ENCODE data around the gene AHDC1.
"Not testable (repeated sequence)": the region's sequence is repeated elsewhere in the genome, so short reads cannot be mapped to it uniquely, and the experiment has no call there.

Gene AHDC1

DNA sequence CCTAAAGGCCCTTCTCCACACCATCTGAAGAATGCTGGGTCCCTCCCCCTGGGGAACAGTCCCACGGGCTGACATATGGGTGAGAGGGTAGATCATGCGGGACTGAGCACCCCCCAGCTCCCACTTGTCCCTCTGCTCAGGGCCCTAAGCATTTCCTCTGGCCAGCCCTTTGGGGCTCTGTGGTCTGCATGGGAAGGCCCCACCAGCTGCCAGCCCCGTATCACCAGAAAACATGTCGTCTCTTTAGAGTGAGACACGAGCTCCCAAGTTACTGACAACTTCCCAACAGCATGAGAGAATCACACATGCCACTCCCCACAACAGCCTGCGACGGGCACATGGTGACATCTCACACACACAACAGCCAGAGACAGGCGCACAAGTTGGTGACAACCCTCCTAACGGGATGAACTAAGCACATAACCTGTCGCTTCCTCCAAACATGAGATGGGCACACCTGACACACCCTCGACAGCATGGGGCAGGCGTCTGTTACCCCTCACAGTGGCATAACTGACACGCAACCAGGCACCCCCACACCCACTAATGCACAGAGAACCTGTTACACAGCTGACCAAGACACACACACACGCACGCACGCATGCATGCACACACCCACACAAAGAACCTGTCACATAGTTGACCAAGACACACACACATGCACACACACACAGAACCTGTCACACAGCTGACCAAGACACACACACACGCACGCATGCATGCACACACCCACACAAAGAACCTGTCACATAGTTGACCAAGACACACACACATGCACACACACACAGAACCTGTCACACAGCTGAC lies 41.2 kb downstream of the AHDC1 start:
- no peak for DNase-seq

- no peak for DNase-seq
Measured at GRCh38 chr1:27562021-27562420, 41.9 kb downstream of the AHDC1 start.

DNA sequence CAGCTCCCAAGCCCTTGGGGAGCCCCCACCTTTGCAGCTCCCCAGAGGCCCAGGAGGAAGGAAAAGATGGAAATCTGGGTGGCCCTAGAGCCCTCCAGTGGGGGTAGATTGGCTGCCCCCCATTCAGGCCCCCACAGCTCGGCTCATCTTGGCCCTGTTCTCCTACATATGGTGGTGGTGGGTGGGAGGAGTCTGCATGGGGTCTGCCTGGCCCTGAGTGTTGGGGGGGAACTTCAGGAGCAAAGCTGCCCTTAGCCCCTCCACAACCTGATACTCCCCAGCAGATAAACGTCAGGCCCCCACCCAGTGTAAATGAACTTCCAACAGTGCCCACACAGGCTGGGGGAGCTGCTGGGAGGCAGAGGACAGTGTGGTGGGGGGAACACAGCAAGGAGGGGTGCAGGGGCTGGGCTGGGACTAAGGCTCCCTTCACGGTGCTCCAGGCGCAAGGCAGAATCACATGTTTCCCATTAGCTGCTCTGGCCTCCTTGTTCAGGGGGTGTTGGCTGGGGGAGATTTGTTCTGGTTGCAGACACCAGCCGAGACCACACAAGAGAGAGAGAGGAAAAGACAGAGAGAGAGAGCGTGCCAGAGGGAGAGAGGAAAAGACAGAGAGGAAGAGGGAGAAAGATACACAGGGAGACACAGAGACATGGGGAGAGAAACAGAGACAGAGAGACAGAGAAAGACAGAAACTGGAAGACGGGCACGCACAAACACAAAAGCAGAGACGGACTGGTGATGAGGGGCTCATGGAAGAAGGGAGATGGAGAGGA lies 42.6 kb downstream of the AHDC1 start:
- no peak for DNase-seq

DNA sequence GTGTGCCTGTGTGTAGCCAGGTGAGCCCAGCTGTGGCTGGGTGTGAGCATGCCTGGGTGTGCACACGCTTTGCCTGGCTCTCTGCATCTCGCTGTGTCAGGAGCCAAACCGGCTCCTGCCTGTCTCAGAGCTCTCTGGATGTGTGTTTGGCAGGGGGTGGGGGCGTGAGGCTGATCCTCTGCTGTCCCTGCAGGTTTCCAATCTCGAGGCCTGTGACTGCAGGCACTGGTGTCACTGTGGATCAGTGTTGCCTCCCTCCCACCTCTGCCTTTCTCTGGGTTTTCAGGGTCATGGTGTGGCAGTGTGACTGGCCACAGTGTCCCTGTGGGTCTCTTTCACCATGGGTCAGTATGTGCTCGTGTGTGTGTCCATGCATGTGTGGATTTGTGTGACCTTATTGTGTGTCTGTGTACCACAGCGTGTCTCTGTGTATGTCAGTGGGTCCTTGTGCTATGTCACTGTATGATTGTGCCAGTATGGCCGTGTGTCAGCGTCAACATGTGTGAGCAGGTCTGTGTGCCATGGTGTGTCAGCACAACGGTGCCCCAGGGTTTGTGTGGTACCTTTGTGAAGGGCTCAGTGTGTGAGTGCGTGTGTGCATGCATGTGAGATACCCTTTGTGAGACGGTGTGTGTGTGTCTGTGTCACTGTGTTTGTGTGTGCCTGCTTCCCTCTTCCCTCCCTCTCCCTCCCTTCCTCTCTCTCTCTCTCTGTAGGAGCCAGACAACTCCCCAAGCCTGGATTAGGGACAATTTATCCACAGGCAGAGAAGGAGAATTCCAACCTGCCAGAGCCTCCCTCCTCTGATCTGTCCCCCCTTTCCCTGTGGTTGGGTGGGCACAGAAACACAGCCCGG lies 43.4 kb downstream of the AHDC1 start:
- DNase-seq: no peak

DNA sequence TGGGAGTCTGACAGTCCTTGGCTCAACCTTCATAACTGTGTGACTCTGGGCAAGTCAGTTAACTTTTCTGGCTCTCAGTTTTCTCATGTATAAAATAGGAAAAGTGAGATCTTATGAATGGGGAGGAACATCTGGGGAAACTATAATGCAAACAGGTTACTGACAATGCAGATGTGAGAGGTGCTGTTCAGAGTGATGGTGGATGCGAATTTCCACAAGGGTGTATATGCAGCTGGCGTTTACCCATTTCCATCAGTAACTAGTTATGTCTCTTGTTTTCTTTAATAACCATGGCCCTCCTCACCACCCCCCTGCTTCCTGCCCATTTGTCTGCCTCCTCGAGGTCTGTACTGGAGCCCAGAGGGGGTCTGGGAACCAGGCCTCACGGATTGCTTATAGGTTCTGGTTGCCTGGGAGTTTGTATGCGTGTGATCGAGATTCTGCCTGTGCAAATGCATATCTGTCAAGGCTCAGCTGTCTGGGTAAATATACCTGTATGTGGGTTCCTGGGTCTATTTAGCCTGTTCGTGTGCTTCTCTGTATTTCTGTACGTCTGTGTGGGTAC lies 44.4 kb downstream of the AHDC1 start:
- DNase-seq: no peak

DNA sequence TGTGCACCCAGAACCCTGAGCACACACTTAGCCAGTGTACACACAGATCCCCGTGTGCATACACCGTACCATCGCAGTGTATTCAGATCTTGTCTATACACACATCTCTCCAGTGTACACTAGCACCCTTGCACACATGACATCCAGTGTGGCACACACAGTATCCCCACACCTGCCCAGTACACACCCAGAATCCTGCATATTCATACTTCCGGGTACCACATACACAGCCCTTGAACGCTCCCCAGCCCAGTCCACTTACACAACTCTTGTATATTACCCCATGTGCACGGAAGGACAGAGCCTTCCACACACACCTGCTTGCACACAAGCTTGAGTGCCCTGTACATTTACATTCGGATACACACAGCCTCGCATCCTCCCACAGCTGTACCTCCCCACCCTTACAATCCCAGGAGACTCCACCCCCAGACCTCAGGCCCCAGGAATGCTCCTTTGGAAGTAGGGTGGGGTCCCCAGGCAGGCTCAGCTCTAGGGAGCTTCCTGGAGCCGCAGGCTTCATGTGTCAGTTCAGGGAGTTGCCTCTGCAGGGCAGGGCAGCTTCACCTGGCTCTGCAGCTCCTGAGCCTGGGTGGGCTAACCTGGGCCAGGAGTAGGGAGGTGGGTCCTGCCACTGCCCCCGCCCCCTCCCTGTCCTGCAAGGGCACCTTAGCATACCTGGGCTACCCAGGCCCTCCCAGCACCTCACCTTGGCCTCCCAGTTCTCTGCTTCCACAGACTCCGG lies 46.2 kb downstream of the AHDC1 start:
- DNase-seq: no peak

- DNase-seq: peak; percentile 40
Measured at GRCh38 chr1:27556781-27557595, 47.0 kb downstream of the AHDC1 start.

DNA sequence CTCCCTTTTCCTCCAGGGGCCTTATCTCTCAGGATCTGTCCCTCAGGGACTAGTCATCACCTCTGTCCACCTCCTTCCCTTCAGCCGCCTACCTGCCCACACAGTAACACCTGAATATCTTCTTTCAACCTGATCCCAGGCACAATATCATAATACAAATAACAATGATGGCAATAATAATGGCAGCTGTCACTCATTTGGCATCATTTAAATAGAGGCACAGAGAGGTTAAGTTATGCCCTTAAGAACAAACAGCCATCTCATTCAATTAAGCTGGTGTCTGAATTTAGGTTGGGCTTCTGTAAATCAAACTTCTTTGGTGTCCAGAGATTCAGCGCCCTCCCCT lies 47.5 kb downstream of the AHDC1 start:
- no peak for DNase-seq

DNA sequence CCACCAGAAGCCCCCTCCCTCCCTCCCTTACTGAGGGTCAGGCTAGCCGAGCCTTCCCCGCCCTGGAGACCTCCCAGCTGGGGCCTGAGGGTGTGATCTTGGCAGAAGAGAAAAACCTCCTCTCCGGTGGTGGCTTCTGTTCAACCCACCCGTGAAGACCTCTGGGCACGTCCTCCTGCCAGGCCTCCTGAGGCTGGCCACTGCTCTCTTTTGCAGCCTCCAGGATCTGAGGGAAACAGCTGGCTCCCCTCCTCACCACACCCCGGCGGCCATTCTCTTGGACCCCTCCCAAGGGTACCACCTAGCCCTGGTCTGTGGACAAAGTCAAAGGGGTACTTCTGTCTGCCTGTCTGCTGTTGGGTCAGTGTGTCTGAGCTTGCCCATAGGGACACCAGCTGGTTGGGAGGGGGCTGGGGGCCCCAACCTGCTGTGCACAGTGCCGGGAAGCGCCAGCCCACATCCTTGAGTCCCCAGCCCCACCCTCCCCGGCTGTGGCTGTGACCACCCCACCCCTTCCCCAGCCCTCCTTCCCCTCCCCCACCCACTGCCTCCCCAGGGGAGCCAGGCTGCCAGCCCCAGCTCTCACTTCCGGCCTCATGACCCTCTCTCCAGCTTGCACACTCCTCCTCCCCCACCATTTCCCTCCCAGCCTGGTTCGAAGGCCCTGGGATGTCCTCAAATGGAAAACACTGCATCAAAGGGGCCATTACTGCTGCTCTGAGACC lies 48.1 kb downstream of the AHDC1 start:
- DNase-seq: no peak

- no peak for DNase-seq
Measured at GRCh38 chr1:27554759-27555699, 48.9 kb downstream of the AHDC1 start.

DNA sequence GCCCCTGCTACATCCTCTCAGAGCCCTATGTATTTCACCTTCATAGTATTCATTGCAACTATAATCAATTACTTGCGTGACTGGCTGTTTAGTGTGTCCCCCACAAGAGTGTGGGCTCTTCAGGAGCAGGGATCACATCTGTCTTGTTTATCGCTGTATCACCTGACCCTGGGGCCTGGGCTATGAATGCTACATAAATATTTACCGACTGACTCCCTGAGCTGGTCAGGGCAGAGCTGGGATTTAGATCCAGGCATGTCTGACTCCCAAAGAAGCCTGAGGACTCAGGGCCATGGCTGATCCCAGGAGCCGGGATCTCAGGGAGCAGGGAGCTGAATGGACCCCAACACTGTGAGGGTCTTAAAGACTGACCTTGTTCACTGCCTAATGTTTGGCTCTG lies 49.7 kb downstream of the AHDC1 start:
- no peak for DNase-seq

GRCh38 chr1:27553823-27554222 lies 50.1 kb downstream of the AHDC1 start:
- not testable (repeated sequence) for DNase-seq

GRCh38 chr1:27552911-27553420 lies 51.0 kb downstream of the AHDC1 start:
- DNase-seq: no peak

DNA sequence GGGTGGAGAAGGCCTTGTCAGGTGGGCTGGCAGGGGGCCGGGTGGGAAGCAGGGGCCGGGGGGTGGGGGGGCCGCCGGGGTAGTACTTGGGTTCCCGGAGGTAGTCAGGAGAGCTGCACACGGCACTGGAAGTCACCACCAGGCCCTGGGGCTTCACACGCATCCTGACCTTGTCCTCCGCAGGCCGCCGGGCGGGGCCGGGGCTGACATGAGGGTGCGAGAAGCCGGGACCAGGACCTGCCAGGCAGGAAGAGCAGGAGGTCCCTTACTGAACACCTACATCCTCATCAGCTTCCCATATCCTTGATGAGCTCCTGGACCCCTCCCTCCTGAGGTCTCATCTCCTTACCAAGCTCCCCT lies 52.0 kb downstream of the AHDC1 start:
- no peak for DNase-seq

DNA sequence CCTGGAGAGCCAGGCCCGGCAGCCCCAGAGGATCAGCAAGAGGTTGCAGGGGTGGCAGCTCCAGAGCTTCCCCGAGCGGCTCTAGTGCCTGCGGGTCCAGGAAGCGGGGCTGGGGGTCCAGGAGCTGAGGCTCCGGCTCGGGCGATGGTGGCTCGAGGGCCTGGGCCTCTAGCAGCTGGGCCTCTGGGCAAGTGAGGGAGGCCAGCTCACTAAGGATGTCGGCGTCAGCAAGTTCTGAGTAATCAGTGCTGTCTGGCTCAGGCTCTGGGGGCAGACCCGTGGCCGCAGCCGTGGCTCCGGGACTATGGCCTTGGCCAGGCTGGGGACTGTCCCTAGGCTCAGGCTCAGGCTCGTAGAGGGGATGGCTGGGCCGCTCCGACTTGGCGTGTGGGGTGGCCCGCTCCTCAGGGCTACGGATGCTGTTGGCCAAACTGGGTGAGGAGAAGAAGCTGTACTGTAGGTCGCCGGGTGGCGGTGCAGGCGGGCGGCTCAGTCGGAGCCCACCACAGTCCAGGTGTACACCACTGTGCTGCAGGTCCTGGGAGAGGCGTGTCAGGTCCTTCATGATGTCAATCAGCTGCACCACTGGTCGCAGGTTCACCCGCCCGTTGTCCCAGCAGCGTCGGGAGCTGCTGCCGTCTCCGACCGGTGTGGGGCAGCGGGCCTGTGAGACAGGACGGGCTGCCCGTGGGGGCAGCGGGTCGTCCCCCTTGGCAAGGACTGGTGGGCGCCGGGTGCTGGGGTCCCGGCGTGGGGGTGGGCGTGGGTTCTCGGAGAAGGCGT lies 52.6 kb downstream of the AHDC1 start:
- no peak for DNase-seq

DNA sequence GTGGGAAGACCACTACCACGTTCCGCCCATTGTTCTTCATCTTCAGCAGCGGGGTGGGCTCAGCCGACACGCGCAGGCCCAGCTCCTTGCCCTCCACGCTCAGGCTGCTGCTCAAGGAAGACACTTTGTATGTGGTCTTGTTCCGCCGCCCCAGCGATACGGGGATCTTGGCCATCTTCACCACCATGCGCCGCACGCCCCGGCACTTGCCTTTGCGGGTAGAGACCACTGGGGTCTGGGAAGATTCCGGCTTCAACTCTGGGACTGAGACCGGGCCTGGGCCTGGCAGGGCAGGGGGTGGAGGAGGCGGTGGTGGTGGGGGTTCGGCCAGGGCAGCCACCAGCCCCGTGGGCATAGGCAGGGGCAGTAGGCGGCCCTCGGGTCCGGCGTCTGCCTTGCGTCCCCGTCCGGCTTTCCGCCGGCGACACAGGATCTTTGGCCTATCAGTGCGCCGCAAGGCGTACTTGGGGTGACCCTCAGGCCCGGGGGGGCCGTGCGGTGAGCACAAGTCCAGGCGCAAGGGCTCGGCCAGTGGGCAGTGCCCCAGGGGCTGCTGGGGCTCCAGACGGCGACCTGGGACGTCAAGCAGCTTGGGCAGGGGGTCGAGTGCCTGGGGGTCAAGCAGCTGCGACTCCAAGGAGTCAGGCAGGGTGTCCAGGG lies 53.3 kb downstream of the AHDC1 start:
- DNase-seq: no peak

GRCh38 chr1:27549807-27550408 lies 54.0 kb downstream of the AHDC1 start:
- DNase-seq: no peak

All from NCI-H1092 (cell line).